PC-9 (cell line): ENCODE measurements around the gene SACS. TPM values are rescaled to one million over a fixed set of nuclear protein-coding genes. Genes with fewer than 3 reads are reported as not detected.

Experiments
- BruUV-seq: library from RNA; stranded (reverse); fragments of 400-500 nt; replicated peaks from 2 replicates; lab custom pipeline; 2021; lab: Mats Ljungman, UMichigan
- CTCF ChIA-PET: fragments of 300-600 bp; sonication (Branson Sonifier 250); formaldehyde crosslinking; loops from one replicate; lab custom pipeline; 2022; ENCODE audit warnings: antibody characterized with exemption; lab: Charles Lee
- POLR2A ChIA-PET: fragments of 300-600 bp; sonication (Branson Sonifier 250); formaldehyde crosslinking; loops from one replicate; lab custom pipeline; 2022; ENCODE audit warnings: antibody characterized with exemption; ENCODE audit not compliant: unreplicated experiment; lab: Charles Lee
- DNase-seq, 2 experiments: peaks; one replicate each; pipeline versions ENCODE4 v3.0.0 to v3.0.0-alpha.2; 2015 to 2022; ENCODE audit warnings: mixed read lengths in 1 of 2
- H2AFZ ChIP-seq: fragments of 200-600 bp; sonication (generic); 2 replicates; pipeline ENCODE4 v1.8.1; 2017; ENCODE audit warnings: antibody characterized with exemption
- H3F3A ChIP-seq: fragments of 200-600 bp; sonication (generic); 2 replicates; pipeline ENCODE4 v1.8.1; 2017; ENCODE audit warnings: antibody characterized with exemption, mild to moderate bottlenecking, low read depth; ENCODE audit not compliant: insufficient read depth
- H3K27ac ChIP-seq: fragments of 200-600 bp; sonication (generic); 2 replicates; pipeline ENCODE4 v1.6.1; 2016; ENCODE audit warnings: mixed run types
- H3K27me3 ChIP-seq: fragments of 200-600 bp; sonication (generic); 2 replicates; pipeline ENCODE4 v1.6.1; 2016; ENCODE audit warnings: low read depth, mixed run types; ENCODE audit not compliant: insufficient read depth
- H3K36me3 ChIP-seq: fragments of 200-600 bp; sonication (generic); 2 replicates; pipeline ENCODE4 v1.6.1; 2016; ENCODE audit warnings: low read depth, mixed run types
- H3K4me1 ChIP-seq: fragments of 200-600 bp; sonication (generic); replicated peaks from 2 replicates; pipeline ENCODE4 v1.6.1; 2016; ENCODE audit warnings: mixed run types; ENCODE audit not compliant: insufficient read depth
- H3K4me2 ChIP-seq: fragments of 200-600 bp; sonication (generic); 2 replicates; pipeline ENCODE4 v1.6.1; 2017; ENCODE audit warnings: mixed run types
- H3K4me3 ChIP-seq: fragments of 200-600 bp; sonication (generic); 2 replicates; pipeline ENCODE4 v1.6.1; 2016; ENCODE audit warnings: mixed run types
- H3K79me2 ChIP-seq: fragments of 200-600 bp; sonication (generic); 2 replicates; pipeline ENCODE4 v1.6.1; 2017; ENCODE audit warnings: low read depth, mixed run types
- H3K9me2 ChIP-seq: fragments of 200-600 bp; sonication (generic); 2 replicates; pipeline ENCODE4 v1.8.1; 2017; ENCODE audit warnings: mild to moderate bottlenecking; ENCODE audit not compliant: insufficient read depth
- H3K9me3 ChIP-seq: fragments of 200-600 bp; sonication (generic); 2 replicates; pipeline ENCODE4 v1.8.1; 2016; ENCODE audit warnings: low read depth; ENCODE audit not compliant: insufficient read depth
- H4K20me1 ChIP-seq: fragments of 200-600 bp; sonication (generic); 2 replicates; pipeline ENCODE4 v1.8.1; 2017; ENCODE audit not compliant: insufficient read depth
- CTCF ChIP-seq: fragments of 200-600 bp; sonication (generic); conservative IDR thresholded peaks from 2 replicates; pipeline ENCODE4 v1.6.1; 2017; ENCODE audit warnings: mixed run types, antibody characterized with exemption, mild to moderate bottlenecking, moderate library complexity
- EZH2 ChIP-seq: fragments of 200-600 bp; sonication (generic); IDR thresholded peaks from 2 replicates; pipeline ENCODE4 v1.8.0; 2017; ENCODE audit warnings: antibody characterized with exemption, low read depth
- intact Hi-C: fragments of 100-400 bp; cut with micrococcal nuclease; formaldehyde crosslinking; loops from one replicate; pipeline ENCODE4 v1.10.0; 2022; ENCODE audit not compliant: unreplicated experiment
- total RNA-seq: library from RNA; stranded (reverse); gene quantifications from 2 replicates; pipeline ENCODE4 v1.2.3, GENCODE V29; 2021

SACS gene
- total RNA-seq, 1 experiment from 2014 or later = 1.4 TPM

GRCh38 chr13:23289917-23290357 is 143.6 kb downstream of the SACS start:
- Histone ChIP-seq H3K4me2 (no peak overlapping the region), H3K4me1 (no peaks in the 10 kb centered on the region), H3K4me3 (no peak overlapping the region), H3K27ac (no peak overlapping the region), H3K79me2 (no peaks in the 10 kb centered on the region), H3K36me3 (no peaks in the 10 kb centered on the region), H3F3A (no peaks in the 10 kb centered on the region), H2AFZ (no peak overlapping the region), H3K27me3 (peaks cover 24% of the 10 kb centered on the region), H3K9me2 (no peaks in the 10 kb centered on the region), H4K20me1 (no peaks in the 10 kb centered on the region), H3K9me3 (no peaks in the 10 kb centered on the region)
- intact Hi-C loops = no loop called here
- POLR2A ChIA-PET = no interaction called here
- DNase-seq = no peak
- no TSS peak for BruUV-seq
- CTCF ChIA-PET = no interaction called here
- TF ChIP-seq EZH2 = no peak
- TF ChIP-seq CTCF = no peak

DNA sequence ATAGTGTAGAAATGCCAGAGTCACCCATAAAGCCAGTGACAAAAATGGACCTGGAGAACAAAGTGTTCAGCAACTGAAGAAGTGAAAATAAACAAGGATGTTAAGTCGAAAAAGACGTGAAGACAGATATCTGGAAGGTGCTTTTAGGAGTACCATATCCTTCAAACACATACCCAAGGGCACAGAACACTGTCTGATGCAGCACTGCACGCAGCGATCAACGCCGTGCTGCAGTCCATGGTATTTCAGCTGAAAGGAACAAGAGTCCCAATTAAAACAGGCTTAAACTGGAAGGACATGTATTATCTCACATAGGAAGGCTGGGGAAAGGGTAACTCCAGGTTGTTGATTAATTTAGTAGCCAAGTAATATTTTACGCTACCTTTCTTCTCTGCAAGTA is 144.5 kb downstream of the SACS start:
- no peaks in the 10 kb centered on the region for H3K4me1 ChIP-seq
- no peaks in the 10 kb centered on the region for H3K9me2 ChIP-seq
- H3K4me2 ChIP-seq = no peak overlapping the region
- H3K27me3 ChIP-seq = peaks cover 27% of the 10 kb centered on the region
- H3K4me3 ChIP-seq = no peak overlapping the region
- no peak for DNase-seq
- no peaks in the 10 kb centered on the region for H4K20me1 ChIP-seq
- H3K36me3 ChIP-seq = no peaks in the 10 kb centered on the region
- intact Hi-C loops = no loop called here
- H3F3A ChIP-seq = no peaks in the 10 kb centered on the region
- H3K27ac ChIP-seq = no peak overlapping the region
- H2AFZ ChIP-seq = no peak overlapping the region
- BruUV-seq = no TSS peak
- H3K9me3 ChIP-seq = no peaks in the 10 kb centered on the region
- no peaks in the 10 kb centered on the region for H3K79me2 ChIP-seq
- POLR2A ChIA-PET = no interaction called here
- TF ChIP-seq EZH2 (no peak), CTCF (no peak)
- CTCF ChIA-PET = no interaction called here

- H3K9me2 ChIP-seq = no peaks in the 10 kb centered on the region
- H3F3A ChIP-seq = no peaks in the 10 kb centered on the region
- no peaks in the 10 kb centered on the region for H4K20me1 ChIP-seq
- peaks cover 28% of the 10 kb centered on the region for H3K27me3 ChIP-seq
- no peak for DNase-seq
- no peaks in the 10 kb centered on the region for H3K4me1 ChIP-seq
- H3K9me3 ChIP-seq = no peaks in the 10 kb centered on the region
- intact Hi-C loops = no loop called here
- H3K36me3 ChIP-seq = no peaks in the 10 kb centered on the region
- H2AFZ ChIP-seq = no peak overlapping the region
- H3K27ac ChIP-seq = no peak overlapping the region
- BruUV-seq = no TSS peak
- CTCF ChIA-PET = no interaction called here
- H3K79me2 ChIP-seq = no peaks in the 10 kb centered on the region
- TF ChIP-seq EZH2 = no peak
- no peak for TF ChIP-seq CTCF
- POLR2A ChIA-PET = no interaction called here
- H3K4me3 ChIP-seq = no peak overlapping the region
- H3K4me2 ChIP-seq = no peak overlapping the region
Observed at GRCh38 chr13:23288564-23288963, 144.9 kb downstream of the SACS start.
